HepG2 (cell line): ENCODE results near the gene HLF.
A peak's percentile ranks its signal among the peaks of the same experiment; 100 is the strongest.

Experiments used
- AHR ChIP-seq: IDR thresholded peaks from 2 replicates; pipeline ENCODE4 v1.6.1; 2018; ENCODE audit warnings: missing genetic modification reagents, missing compliant biosample characterization
- ARID2 ChIP-seq: sonication (generic); formaldehyde crosslinking; IDR thresholded peaks from 2 replicates; pipeline ENCODE4 v1.8.1; 2022; ENCODE audit warnings: mild to moderate bottlenecking, missing genetic modification reagents, borderline replicate concordance
- POLR2A ChIP-seq, 2 experiments: IDR thresholded peaks; 2 replicates each; pipeline ENCODE4 v1.6.1; 2011; ENCODE audit warnings: low read depth in 2 of 2, low read length in 2 of 2, mild to moderate bottlenecking in 1 of 2, moderate library complexity in 1 of 2; ENCODE audit not compliant: insufficient read depth in 1 of 2
- POLR2AphosphoS5 ChIP-seq: IDR thresholded peaks from 2 replicates; pipeline ENCODE4 v1.6.1; 2012; ENCODE audit warnings: low read depth, low read length
- SMC3 ChIP-seq: IDR thresholded peaks from 2 replicates; pipeline ENCODE4 v1.6.1; 2011; ENCODE audit warnings: low read length, improper control_type of control experiment
- TAF1 ChIP-seq: sonication (generic); formaldehyde crosslinking; IDR thresholded peaks from 2 replicates; pipeline ENCODE4 v1.4.0; 2020; ENCODE audit warnings: missing genetic modification reagents
- ZNF331 ChIP-seq: sonication (generic); formaldehyde crosslinking; IDR thresholded peaks from 2 replicates; pipeline ENCODE4 v1.4.0; 2020; ENCODE audit warnings: missing genetic modification reagents
- ZSCAN30 ChIP-seq: sonication (generic); formaldehyde crosslinking; IDR thresholded peaks from 2 replicates; pipeline ENCODE4 v1.5.0; 2020; ENCODE audit warnings: mild to moderate bottlenecking, missing genetic modification reagents
- TF ChIP-seq, protein P1 (sequence below): sonication (generic); formaldehyde crosslinking; IDR thresholded peaks from 2 replicates; pipeline ENCODE4 v1.5.0; 2020; ENCODE audit warnings: mild to moderate bottlenecking, missing genetic modification reagents, moderate library complexity
- TF ChIP-seq, protein P2 (sequence below), 2 experiments: fragments of 450-650 bp in 1 of 2; sonication (generic) in 1 of 2; formaldehyde crosslinking in 1 of 2; IDR thresholded peaks; 2 replicates each; pipeline versions ENCODE4 v1.6.1 to v1.8.0; 2016 to 2022; ENCODE audit warnings: antibody characterized with exemption in 1 of 2, mild to moderate bottlenecking in 1 of 2, missing genetic modification reagents in 1 of 2
- TF ChIP-seq, protein P3 (sequence below): sonication (generic); formaldehyde crosslinking; conservative IDR thresholded peaks from 2 replicates; pipeline ENCODE4 v1.4.0; 2020; ENCODE audit warnings: missing genetic modification reagents
- TF ChIP-seq, protein P4 (sequence below): sonication (generic); formaldehyde crosslinking; IDR thresholded peaks from 2 replicates; pipeline ENCODE4 v1.4.0; 2020; ENCODE audit warnings: missing genetic modification reagents
- TF ChIP-seq, protein P5 (sequence below): sonication (generic); formaldehyde crosslinking; IDR thresholded peaks from 2 replicates; pipeline ENCODE4 v1.4.0; 2020; ENCODE audit warnings: missing genetic modification reagents
- TF ChIP-seq, protein P6 (sequence below): sonication (generic); formaldehyde crosslinking; conservative IDR thresholded peaks from 2 replicates; pipeline ENCODE4 v1.4.0; 2020; ENCODE audit warnings: missing genetic modification reagents

DNA sequence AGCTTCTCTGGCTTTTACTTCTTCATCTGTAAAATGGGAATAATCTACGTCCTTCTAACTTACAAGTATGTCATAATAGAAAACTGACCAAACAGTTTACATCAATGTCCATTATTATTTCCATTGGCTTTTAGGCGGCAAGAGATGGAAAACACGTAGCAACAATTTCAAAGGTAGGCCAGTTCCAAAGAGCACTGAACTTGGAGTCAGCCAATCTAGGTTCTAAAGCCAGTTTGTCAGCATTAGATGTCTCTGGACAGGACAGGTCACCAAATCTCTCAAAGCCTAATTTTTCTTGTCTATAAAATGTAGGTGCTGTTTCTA lies 17.6 kb downstream of the HLF start:
- TF ChIP-seq, protein P1, sequence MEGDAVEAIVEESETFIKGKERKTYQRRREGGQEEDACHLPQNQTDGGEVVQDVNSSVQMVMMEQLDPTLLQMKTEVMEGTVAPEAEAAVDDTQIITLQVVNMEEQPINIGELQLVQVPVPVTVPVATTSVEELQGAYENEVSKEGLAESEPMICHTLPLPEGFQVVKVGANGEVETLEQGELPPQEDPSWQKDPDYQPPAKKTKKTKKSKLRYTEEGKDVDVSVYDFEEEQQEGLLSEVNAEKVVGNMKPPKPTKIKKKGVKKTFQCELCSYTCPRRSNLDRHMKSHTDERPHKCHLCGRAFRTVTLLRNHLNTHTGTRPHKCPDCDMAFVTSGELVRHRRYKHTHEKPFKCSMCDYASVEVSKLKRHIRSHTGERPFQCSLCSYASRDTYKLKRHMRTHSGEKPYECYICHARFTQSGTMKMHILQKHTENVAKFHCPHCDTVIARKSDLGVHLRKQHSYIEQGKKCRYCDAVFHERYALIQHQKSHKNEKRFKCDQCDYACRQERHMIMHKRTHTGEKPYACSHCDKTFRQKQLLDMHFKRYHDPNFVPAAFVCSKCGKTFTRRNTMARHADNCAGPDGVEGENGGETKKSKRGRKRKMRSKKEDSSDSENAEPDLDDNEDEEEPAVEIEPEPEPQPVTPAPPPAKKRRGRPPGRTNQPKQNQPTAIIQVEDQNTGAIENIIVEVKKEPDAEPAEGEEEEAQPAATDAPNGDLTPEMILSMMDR (CRISPR knock-in tag) = no peak
- TF ChIP-seq, protein P2, sequence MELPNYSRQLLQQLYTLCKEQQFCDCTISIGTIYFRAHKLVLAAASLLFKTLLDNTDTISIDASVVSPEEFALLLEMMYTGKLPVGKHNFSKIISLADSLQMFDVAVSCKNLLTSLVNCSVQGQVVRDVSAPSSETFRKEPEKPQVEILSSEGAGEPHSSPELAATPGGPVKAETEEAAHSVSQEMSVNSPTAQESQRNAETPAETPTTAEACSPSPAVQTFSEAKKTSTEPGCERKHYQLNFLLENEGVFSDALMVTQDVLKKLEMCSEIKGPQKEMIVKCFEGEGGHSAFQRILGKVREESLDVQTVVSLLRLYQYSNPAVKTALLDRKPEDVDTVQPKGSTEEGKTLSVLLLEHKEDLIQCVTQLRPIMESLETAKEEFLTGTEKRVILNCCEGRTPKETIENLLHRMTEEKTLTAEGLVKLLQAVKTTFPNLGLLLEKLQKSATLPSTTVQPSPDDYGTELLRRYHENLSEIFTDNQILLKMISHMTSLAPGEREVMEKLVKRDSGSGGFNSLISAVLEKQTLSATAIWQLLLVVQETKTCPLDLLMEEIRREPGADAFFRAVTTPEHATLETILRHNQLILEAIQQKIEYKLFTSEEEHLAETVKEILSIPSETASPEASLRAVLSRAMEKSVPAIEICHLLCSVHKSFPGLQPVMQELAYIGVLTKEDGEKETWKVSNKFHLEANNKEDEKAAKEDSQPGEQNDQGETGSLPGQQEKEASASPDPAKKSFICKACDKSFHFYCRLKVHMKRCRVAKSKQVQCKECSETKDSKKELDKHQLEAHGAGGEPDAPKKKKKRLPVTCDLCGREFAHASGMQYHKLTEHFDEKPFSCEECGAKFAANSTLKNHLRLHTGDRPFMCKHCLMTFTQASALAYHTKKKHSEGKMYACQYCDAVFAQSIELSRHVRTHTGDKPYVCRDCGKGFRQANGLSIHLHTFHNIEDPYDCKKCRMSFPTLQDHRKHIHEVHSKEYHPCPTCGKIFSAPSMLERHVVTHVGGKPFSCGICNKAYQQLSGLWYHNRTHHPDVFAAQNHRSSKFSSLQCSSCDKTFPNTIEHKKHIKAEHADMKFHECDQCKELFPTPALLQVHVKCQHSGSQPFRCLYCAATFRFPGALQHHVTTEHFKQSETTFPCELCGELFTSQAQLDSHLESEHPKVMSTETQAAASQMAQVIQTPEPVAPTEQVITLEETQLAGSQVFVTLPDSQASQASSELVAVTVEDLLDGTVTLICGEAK (IDR thresholded peaks at IDR 0.05) = no peak
- TF ChIP-seq, protein P2 (CRISPR knock-in tag; IDR thresholded peaks at IDR 0.05) = no peak
- TF ChIP-seq SMC3 = no peak
- peak; percentile 44; the same call in 1 of the 2 replicates for TF ChIP-seq POLR2AphosphoS5
- TF ChIP-seq TAF1 (CRISPR knock-in tag) = no peak
- TF ChIP-seq ARID2 (CRISPR knock-in tag) = no peak
- TF ChIP-seq, protein P3, sequence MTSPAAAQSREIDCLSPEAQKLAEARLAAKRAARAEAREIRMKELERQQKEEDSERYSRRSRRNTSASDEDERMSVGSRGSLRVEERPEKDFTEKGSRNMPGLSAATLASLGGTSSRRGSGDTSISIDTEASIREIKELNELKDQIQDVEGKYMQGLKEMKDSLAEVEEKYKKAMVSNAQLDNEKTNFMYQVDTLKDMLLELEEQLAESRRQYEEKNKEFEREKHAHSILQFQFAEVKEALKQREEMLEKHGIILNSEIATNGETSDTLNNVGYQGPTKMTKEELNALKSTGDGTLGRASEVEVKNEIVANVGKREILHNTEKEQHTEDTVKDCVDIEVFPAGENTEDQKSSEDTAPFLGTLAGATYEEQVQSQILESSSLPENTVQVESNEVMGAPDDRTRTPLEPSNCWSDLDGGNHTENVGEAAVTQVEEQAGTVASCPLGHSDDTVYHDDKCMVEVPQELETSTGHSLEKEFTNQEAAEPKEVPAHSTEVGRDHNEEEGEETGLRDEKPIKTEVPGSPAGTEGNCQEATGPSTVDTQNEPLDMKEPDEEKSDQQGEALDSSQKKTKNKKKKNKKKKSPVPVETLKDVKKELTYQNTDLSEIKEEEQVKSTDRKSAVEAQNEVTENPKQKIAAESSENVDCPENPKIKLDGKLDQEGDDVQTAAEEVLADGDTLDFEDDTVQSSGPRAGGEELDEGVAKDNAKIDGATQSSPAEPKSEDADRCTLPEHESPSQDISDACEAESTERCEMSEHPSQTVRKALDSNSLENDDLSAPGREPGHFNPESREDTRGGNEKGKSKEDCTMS (CRISPR knock-in tag) = no peak
- TF ChIP-seq, protein P4, sequence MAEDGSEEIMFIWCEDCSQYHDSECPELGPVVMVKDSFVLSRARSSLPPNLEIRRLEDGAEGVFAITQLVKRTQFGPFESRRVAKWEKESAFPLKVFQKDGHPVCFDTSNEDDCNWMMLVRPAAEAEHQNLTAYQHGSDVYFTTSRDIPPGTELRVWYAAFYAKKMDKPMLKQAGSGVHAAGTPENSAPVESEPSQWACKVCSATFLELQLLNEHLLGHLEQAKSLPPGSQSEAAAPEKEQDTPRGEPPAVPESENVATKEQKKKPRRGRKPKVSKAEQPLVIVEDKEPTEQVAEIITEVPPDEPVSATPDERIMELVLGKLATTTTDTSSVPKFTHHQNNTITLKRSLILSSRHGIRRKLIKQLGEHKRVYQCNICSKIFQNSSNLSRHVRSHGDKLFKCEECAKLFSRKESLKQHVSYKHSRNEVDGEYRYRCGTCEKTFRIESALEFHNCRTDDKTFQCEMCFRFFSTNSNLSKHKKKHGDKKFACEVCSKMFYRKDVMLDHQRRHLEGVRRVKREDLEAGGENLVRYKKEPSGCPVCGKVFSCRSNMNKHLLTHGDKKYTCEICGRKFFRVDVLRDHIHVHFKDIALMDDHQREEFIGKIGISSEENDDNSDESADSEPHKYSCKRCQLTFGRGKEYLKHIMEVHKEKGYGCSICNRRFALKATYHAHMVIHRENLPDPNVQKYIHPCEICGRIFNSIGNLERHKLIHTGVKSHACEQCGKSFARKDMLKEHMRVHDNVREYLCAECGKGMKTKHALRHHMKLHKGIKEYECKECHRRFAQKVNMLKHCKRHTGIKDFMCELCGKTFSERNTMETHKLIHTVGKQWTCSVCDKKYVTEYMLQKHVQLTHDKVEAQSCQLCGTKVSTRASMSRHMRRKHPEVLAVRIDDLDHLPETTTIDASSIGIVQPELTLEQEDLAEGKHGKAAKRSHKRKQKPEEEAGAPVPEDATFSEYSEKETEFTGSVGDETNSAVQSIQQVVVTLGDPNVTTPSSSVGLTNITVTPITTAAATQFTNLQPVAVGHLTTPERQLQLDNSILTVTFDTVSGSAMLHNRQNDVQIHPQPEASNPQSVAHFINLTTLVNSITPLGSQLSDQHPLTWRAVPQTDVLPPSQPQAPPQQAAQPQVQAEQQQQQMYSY = no peak; the same call in 1 of the 2 replicates
- no peak for TF ChIP-seq AHR (CRISPR knock-in tag)
- no peak for TF ChIP-seq ZNF331
- TF ChIP-seq, protein P5, sequence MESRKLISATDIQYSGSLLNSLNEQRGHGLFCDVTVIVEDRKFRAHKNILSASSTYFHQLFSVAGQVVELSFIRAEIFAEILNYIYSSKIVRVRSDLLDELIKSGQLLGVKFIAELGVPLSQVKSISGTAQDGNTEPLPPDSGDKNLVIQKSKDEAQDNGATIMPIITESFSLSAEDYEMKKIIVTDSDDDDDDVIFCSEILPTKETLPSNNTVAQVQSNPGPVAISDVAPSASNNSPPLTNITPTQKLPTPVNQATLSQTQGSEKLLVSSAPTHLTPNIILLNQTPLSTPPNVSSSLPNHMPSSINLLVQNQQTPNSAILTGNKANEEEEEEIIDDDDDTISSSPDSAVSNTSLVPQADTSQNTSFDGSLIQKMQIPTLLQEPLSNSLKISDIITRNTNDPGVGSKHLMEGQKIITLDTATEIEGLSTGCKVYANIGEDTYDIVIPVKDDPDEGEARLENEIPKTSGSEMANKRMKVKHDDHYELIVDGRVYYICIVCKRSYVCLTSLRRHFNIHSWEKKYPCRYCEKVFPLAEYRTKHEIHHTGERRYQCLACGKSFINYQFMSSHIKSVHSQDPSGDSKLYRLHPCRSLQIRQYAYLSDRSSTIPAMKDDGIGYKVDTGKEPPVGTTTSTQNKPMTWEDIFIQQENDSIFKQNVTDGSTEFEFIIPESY (CRISPR knock-in tag) = no peak
- TF ChIP-seq, protein P6, sequence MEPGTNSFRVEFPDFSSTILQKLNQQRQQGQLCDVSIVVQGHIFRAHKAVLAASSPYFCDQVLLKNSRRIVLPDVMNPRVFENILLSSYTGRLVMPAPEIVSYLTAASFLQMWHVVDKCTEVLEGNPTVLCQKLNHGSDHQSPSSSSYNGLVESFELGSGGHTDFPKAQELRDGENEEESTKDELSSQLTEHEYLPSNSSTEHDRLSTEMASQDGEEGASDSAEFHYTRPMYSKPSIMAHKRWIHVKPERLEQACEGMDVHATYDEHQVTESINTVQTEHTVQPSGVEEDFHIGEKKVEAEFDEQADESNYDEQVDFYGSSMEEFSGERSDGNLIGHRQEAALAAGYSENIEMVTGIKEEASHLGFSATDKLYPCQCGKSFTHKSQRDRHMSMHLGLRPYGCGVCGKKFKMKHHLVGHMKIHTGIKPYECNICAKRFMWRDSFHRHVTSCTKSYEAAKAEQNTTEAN (CRISPR knock-in tag) = no peak
- no peak for TF ChIP-seq ZSCAN30 (CRISPR knock-in tag)
- peak in 1 of 2 experiments; percentile 4; a peak in 1 of 4 replicates for TF ChIP-seq POLR2A (IDR thresholded peaks at IDR 0.05; ENCODE audit: insufficient read depth in 1 of 2, low read depth in 2 of 2, low read length in 2 of 2)
